ENCODE data around the gene CD300LD.

DNA sequence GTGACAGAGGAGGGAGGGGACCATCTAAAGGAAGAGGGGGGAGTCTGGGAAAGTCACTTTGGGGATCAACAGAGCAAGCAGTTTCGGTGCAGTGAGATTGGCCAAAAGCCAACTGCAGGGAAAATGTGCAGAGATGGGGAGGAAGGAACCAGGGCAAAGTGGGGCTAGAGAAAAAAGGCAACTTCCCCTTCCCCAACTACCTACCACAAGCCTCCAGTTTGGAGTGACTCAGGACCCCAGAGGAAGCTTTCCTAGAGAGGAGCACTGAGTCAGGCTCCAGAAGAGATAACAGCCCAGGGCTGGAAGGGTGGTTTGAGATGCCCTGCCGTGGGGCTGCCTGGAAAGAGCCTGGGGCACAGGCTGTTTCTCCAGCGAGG lies 6.9 kb upstream of the CD300LD start:
- TF ChIP-seq CTCF (IDR thresholded peaks at IDR 0.05) (no peak), POLR2A (IDR thresholded peaks at IDR 0.05) (no peak)
